ENCODE data around the gene FSTL3.
A peak's percentile ranks its signal among the peaks of the same experiment; 100 is the strongest.
"Not testable (repeated sequence)": the region's sequence is repeated elsewhere in the genome, so short reads cannot be mapped to it uniquely, and the experiment has no call there.

The FSTL3 gene

GRCh38 chr19:711254-711653 lies 35.1 kb downstream of the FSTL3 start:
- no peak for DNase-seq (ENCODE audit: low spot score)

- DNase-seq (ENCODE audit: low spot score), result no peak
Observed at GRCh38 chr19:715347-715746, 39.2 kb downstream of the FSTL3 start.

GRCh38 chr19:718251-718951 lies 42.2 kb downstream of the FSTL3 start:
- DNase-seq (ENCODE audit: low spot score), result peak; percentile 60

GRCh38 chr19:718991-719512 lies 42.9 kb downstream of the FSTL3 start:
- DNase-seq (ENCODE audit: low spot score), result peak; percentile 90

- no peak for DNase-seq (ENCODE audit: low spot score)
Observed at GRCh38 chr19:719636-720344, 43.6 kb downstream of the FSTL3 start.

- DNase-seq (ENCODE audit: low spot score), result no peak
Observed at GRCh38 chr19:720345-721160, 44.4 kb downstream of the FSTL3 start.

DNA sequence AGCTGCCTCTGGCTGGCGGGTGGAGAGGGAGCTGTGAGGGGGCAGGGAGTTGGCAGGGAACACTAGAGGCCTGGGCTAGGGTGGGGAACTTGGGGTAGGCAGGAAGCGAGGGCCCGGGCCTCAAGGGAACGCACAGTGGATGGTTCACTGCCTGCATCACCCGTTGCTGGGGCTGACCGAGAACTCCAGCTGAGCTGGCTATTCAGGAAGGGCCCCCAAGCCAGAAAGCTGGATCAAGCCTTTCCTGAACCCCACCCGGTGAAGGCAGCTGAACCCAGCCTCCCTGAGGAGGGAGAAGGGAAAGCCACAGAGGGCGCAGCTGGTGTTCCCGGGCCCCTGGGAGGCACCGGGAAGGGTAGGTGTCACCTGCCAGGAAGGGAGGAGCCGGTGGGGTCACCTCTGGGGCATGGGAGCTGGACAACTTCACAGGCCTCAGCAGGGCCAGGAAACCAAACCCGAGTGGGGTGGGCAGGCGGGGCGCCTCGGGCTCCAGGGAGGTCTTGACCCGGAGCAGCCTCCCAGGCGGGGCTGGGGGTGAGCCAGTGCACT lies 46.4 kb downstream of the FSTL3 start:
- DNase-seq (ENCODE audit: low spot score), result no peak

DNA sequence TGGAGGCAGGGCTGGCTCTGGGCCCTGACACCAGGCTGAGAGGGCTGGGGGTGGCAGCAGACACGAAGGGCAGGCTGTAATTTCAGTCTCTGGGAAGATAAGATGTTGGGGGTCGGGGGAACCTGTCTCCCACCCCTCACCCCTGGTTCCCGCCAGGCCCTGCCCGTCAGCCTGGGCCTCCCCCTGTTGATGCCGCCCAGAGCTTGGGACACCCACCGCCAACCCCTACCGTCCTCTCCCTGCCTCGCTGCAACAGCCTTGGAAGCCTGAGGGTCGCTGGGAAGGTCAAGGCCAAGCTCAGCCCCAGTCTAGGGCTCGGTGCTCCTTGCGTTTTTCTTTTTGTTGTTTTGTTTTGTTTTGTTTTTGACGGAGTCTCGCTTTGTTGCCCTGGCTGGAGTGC lies 47.1 kb downstream of the FSTL3 start:
- no peak for DNase-seq (ENCODE audit: low spot score)

- DNase-seq (ENCODE audit: low spot score), result no peak
Observed at GRCh38 chr19:723714-724113, 47.5 kb downstream of the FSTL3 start.

GRCh38 chr19:725461-726089 lies 49.4 kb downstream of the FSTL3 start:
- no peak for DNase-seq (ENCODE audit: low spot score)

GRCh38 chr19:726993-727956 lies 51.1 kb downstream of the FSTL3 start:
- DNase-seq (ENCODE audit: low spot score), result no peak

GRCh38 chr19:728011-728410 lies 51.8 kb downstream of the FSTL3 start:
- DNase-seq (ENCODE audit: low spot score), result no peak

- DNase-seq (ENCODE audit: low spot score), result not testable (repeated sequence)
Observed at GRCh38 chr19:729564-729963, 53.4 kb downstream of the FSTL3 start.

- no peak for DNase-seq (ENCODE audit: low spot score)
Observed at GRCh38 chr19:729965-730668, 53.9 kb downstream of the FSTL3 start.

DNA sequence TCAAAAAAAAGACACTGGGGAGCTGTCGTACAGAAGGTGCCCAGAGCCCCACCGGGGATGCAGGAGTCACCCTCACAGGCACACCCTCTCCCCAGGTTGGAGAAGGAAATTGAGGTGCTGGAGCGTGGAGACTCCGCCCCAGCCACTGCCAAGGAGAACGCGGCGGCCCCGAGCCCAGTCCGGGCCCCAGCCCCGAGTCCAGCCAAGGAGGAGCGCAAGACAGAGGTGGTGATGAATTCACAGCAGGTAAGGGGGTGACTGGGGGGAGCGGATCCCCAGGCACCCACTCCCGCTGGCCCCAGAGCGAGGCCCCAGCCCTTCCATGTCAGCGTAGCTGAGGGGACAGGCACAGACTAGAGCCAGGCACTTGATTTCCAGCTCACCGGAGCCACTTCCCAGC lies 54.8 kb downstream of the FSTL3 start:
- no peak for DNase-seq (ENCODE audit: low spot score)

GRCh38 chr19:732148-733069 lies 56.2 kb downstream of the FSTL3 start:
- DNase-seq (ENCODE audit: low spot score), result no peak
